GM18858 (cell line): ENCODE results near the gene IFNAR2.

Experiments
- ATAC-seq: cut with Tn5 transposase; IDR thresholded peaks from one replicate; pipeline ENCODE4 v1.9.1; 2021; ENCODE audit not compliant: unreplicated experiment

Gene IFNAR2

GRCh38 chr21:33266050-33266788, 36.5 kb downstream of the IFNAR2 start, which contains the start of gene IL10RB:
IL10RB (plus strand) TSS chr21:33266367; CDS start chr21:33266466, 99 bp downstream.
- ATAC-seq = no peak

- ATAC-seq = no peak
Measured at GRCh38 chr21:33266789-33267135, 37.0 kb downstream of the IFNAR2 start.

DNA sequence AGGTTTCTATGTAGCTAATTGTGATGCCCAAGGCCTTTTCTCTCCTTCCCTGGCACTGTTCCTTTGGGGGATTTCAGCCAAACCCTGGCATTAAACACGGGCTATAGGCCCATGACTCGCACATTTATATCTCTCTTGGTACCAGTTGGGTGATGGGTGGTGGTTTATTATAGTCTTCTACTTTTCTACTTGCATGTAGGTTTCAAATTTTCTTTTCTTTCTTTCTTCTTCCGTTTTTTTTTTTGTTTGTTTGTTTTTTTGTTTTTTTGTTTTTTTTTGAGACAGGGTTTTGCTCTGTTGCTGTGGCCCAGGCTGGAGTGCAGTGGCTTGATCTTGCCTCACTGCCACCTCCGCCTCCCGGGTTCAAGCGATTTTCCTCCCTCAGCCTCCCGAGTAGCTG, 37.5 kb downstream of the IFNAR2 start:
- no peak for ATAC-seq

GRCh38 chr21:33268393-33268736, 38.6 kb downstream of the IFNAR2 start:
- peak; percentile 11 for ATAC-seq

DNA sequence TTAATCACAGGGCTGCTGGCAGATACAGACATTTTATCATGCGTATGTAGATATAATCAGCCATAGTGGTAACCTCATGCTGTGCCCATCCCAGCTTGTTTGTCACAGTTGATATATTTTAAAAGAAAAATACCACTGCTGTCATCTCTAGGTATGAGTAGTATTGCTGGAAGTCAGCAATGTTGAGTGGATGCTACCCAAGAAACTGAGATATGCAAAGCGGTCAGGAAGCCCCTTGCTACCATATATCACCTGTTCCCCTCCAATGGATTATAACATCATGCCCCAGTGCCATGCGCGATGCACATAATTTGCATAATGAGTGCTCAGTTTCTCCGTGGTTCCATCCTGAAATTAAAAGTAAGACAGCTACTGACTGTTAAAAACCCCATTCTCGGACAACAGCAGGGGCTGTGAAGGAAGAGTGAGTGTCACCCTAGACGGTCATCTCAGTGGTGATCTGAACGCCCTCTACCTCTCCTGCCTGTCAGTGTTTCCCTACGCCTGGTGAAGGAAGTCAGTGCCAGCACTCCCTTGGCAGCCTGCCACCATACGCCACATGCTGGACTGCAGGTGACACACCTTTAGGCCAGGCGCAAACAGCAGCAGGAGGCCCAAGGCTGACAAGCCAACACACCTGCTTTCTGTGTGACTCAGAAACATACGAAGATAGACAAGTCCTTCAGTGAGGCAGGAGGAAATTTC, 39.2 kb downstream of the IFNAR2 start:
- peak; percentile 71 for ATAC-seq

- ATAC-seq = no peak
Measured at GRCh38 chr21:33270986-33271385, 41.2 kb downstream of the IFNAR2 start.

DNA sequence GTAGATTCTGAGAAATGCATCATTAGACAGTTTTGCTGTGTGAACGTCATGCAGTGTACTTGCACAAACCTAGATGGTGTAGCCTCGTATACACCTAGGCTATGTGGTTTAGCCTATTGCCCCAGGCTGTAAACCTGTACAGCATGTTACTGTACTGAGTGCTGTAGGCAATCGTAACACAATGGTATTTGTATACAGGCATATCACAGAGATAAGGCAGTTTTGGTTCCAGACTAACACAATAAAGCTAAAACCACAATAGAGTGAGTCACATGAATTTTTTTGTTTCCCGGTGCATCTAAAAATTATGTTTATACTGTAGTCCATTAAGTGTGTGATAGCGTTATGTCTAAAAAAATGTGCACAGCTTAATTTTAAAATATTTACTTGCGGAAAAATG, 43.3 kb downstream of the IFNAR2 start:
- no peak for ATAC-seq

- no peak for ATAC-seq
Measured at GRCh38 chr21:33278721-33279120, 49.0 kb downstream of the IFNAR2 start.

GRCh38 chr21:33279330-33279820, 49.6 kb downstream of the IFNAR2 start:
- no peak for ATAC-seq
